HG02938 (cell line): Measurements from ENCODE around the gene ADTRP.

Experiments used
- ATAC-seq: cut with Tn5 transposase; IDR thresholded peaks from one replicate; pipeline ENCODE4 v1.9.1; 2021; ENCODE audit warnings: mild to moderate bottlenecking, moderate library complexity; ENCODE audit not compliant: unreplicated experiment

ADTRP gene

DNA sequence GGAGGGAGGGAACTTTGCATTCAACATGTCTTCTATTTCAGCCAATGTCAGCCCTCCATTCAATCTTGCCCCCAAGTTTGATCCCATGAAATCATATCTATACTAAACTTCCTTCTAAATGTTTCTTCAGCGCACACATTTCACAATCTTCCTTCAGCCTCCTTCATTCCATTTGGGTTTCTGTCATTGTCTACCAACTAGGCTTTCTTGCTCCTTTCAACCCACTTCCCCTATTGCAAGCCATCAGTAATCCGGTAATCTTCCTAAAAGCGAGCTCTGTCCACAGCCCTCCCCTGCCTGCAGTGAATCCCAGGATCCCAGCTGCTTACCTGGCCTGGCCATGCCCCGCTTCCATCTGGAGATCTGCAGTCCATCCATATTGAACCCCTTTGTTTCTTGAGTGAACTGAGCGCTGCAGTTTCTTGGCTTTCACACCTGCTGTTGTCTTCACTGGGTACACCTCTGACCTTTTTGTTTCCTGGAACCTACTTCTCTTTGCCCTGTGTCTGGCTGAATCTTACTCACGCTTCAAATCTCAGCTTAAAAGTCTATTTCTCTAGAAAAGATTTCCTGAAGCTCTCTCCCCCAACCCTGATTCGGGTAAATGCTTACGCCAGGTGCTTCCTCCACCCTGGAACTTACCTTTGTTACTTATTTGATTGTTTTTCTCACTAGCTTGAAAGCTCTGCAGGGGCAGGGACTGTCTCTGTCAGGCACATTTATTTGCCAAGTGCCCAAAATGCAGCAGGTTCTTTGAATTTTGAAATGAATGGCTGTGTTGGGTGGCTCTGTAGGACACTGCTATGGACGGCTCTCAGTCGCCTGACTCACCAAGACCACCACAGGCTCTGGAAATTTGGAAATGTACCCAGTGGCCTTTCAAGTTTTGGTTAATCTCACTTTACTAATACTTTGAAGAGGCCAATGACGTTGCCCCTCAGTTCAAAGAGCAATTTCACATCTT lies 50.3 kb downstream of the ADTRP start:
- ATAC-seq: no peak

DNA sequence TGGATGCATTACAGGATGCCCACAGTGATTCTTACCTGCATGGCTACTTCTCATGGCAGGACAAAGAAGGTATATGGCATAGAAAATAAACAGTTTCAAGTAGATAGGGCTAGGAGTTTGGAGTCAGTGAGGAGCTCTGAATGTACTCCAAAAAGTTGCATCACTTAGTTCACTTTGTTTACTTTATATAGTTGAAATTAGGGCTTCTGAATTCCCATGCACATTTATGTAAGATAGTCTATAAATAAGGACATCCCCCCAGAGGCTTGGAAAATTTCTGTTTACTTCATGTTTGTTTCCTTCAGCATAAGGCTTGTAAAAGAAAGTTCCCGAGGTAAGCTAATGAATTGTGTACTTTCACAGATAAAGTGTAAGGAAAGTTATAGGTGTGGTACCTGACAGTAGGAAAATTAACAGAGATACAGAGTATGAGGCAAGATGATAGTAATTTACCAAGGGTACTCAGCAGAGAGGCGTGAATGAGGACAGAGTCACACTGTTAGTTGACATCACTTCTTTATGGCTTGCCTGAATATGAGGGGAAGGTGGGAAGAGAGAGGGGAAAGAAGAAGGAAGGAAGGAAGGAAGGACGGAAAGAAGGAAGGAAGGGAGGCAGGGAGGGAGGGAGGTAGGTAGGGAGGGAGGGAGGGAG lies 51.1 kb downstream of the ADTRP start:
- ATAC-seq: no peak

DNA sequence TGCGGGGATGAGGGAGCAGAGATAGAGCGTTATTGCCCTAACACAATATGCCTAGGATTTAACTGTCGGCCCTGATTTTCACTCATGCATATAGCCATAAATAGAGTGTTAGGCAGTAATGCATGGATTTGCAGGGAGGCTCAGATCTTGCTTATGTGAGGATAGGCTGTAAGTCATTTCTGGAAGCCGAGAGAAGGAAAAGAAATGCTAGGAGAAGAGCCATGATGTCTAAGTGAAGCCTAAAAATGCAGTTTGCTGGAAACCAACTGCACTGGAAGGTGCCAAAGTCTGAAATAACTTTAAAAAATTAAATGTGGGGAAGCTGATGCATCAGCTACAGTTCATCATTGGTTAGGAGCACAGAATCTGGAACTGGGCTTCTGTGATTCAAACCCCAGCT lies 54.3 kb downstream of the ADTRP start:
- no peak for ATAC-seq

DNA sequence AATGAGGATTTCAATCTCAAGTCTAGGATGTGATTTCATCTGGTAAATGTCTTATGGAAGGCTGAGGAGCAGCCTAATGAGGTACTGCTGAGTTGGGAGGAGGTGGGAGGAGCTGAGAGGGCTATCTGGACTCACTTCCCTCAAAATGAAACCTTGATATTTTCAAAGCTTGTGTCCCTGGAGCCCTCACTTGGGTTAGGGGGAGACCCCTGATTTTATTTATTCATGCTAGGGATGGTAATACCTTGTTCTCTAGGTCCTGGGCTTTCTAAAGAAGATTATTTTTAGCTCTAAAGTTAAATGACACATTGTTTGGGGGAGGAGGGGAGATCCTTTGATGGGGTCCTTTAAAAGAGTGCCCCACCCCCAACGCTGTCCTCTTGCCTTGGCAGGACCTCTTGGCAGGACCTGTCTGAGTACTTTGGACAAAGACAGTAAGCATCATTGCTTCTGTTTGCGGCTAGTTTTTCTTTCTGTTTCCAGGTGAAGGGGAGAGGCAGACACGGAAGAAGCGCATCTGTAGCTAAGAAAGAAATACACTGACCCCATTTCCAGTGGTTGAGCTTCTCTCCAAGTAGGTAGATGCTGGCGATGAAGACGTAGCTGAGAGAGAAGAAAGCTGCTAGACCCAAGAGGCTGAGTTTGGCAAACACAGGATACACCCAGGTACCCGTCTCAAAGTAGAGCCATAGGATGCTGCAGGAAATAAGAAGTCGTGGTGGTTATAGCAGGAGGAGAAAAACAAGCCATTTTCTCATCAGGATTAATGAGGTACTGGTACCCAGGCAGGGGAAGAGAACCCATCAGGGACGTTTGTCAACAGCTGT lies 55.6 kb downstream of the ADTRP start:
- peak; percentile 63 for ATAC-seq

DNA sequence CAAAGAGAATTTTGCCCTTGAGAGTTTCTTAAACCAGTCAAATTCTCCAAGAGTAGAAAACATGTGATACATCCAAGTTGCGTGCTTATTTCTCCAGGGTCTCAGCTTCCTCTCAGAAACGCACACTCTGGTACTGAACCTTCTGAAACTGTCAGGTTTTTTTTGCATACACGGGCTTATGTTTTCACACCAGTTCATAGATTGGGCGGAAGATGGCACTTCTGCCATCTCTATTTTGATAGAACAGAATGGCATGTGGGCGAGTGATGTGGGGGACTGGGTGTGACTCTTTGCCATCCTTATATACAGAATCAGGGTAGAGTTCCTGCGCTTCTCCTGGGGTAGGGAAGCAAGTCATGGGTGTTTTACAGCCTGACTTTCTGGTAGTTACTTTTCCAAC lies 56.4 kb downstream of the ADTRP start:
- ATAC-seq: no peak

DNA sequence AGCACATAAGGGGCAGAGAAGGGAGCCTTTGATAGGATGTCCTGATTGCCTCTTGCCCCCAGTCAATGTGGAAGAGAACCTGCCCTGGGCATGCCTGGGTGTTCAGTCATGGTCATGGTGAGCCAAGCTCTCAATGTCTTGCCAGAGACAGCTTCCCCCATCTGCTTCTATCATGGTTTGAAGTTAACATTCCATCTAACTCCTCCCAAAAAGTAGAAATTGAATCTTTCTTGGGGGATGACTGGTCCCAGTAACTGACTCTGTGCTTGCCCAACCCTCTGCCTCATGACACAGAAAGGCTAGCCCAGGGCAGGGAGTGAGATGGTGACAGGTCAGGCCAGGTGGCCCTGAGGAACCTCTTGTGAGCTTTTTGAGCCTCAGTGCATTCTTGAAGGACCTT lies 60.1 kb downstream of the ADTRP start:
- ATAC-seq: no peak

DNA sequence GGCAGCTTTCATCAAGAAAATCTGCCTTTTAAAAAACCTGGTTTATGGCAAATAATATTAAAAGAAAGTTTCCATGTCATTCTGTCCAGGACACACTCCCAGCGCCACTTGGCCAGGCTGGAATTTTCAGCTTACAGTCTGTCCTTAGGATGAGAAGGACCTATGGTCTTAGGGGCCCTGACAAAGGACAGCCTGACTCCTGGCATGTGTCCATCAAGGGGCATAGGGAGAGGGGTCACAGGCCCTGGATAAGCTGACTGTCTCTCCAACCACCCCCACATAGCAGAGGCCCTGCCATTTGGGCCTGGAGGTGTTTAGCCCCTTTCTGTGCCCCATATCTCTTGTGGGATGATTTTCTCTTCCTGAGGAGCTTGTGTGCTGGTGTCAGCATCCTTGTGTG lies 60.6 kb downstream of the ADTRP start:
- no peak for ATAC-seq

DNA sequence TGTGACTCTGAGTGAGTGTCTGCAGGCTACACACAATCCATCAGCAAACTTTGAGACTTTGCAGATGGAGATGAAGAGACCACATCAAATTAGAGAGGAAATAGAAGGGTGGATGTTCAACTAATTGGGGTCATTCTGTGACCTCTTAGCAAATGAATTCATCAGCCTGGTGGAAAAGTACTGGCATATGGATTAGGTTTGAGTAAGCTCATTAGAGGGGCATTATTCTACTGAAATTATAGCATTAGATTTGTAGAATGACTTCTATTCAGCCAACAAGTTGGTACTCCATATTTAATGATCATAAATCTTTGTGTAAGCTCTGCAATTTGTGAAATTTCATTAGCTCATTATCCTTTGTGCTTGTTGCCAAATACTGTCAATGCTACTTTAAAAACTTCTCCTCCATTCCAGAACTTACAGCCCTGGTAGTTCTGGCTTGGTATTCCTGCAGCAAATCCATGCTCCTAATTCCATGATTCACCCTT lies 63.8 kb downstream of the ADTRP start:
- ATAC-seq: no peak

DNA sequence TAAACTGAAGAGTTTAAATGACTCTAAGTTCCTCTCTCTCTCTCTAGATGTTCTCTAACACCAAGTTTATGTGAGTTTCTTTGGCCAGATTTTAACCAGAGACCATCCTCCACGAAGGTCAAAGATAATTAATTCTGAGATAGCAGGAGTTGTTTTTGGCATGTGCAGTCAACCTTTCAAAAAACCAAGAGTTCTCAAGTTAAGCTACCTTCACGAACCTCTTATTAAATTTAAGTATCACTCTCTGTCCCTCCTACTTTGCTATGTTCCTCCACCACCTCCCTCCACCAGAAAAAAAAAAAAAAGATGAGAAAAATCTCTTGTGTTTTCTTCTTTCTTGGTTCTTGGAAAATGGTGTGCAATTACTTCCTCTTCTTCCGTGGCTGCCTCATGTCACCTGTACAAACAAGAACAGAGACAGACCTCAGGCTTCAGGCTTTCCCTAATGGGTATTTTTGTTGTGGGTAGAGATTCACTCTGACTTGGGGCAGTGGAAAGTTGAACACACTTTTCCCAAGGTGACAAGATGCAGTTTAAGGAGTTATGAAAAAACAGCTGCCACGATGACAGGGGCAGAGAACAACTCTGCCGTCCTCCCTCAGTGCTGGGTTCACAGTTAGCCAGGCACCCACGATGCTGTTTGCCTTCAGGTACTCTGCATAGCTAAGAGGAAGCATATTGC lies 64.3 kb downstream of the ADTRP start:
- ATAC-seq: peak; percentile 34

DNA sequence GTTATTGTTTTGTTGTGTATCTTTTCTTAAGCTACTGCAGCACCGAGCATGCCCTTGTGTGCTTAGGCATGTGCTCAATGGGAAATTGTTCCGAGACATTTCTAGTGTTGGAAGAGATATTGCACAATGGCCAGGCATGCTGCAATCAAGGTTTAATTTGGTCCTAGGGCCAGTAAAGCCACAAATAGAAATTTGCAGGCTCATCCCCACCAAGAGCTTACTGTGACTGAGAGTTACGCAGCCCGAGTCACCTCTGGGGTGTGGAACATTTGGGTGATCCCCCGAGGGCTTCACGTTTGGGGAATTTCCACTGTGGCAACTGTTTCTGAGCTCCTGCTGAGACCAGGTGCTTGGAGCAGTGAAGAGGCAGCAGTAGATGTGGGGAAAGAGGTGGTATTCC lies 65.8 kb downstream of the ADTRP start:
- ATAC-seq: no peak

DNA sequence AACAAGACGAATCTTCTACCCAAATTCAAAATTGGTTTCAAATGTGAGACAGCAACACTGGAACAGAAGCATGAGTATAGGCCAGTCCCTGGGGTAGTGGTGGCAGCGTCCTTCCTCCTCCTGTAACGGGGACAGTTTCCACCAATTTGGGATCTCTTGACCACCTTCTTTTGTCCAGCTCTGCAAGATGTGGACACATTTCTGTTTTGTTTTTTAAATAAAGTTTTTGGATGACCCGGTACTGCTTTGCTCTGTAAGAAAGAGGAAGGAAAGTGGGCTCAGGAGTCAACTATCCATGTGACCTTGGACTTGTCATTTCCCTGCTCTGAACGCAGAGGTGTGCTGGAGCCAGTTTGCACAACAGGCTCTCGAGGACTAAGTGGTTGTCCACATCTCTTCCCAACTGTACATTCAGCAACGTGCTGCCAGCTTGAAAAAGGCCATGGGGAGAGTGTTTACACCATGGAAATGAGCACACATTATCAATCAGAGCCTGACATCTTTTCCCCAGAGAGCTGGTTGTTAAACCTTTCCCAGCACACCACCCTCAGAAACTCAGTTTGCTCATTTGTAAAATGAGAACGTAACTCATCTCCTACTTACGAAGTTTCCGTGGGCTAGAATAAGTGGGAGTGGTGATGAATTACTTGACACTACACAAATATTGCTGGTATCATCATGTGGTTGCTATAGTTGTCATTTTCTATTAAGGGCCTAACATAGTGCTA lies 66.5 kb downstream of the ADTRP start:
- no peak for ATAC-seq

DNA sequence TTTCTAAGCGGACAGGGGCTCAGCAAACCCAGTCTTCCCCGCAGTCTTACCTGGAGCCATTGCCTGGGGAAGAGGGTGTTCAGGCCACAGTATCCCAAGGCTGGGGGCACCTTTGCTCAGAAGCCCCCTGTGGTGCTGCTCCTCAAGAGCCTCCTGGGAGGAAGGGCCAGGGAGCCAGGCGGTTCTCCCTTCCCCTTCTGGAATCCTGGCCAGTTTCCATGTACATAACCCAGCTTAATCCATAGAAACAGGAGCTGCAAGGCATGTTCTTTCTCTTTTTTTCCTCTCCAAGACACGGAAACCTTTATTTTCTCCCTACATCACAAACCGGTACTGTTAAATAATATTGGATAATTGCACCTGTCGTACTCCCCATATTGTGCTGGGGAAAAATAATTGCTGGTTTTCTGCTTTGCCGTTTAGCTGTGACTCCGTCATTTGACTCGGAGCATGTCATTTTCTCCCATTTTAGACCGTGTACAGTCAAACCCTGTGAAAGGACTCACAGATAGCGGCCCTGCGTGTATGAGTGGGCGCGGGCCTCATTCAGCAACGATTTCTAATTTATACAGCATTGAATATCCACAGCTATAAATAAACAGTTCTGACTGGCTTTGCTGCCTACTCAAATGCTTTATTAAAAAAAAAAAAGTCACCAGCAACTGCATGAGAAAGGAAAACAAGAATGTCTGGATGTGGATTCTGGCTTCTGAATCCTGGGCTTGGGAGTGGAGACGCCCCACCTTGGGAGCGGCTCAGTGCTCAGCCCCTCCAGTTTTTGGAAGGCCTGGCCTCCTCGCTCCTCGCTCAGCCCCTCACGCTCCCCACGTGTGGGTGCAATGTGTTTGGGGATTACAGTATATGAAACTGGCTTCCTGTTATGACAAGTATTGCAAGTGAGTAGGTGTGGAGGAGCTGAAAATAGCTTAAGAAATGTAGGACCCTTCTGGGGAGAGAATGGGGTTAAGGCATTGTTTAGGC lies 67.3 kb downstream of the ADTRP start:
- peak; percentile 47 for ATAC-seq

DNA sequence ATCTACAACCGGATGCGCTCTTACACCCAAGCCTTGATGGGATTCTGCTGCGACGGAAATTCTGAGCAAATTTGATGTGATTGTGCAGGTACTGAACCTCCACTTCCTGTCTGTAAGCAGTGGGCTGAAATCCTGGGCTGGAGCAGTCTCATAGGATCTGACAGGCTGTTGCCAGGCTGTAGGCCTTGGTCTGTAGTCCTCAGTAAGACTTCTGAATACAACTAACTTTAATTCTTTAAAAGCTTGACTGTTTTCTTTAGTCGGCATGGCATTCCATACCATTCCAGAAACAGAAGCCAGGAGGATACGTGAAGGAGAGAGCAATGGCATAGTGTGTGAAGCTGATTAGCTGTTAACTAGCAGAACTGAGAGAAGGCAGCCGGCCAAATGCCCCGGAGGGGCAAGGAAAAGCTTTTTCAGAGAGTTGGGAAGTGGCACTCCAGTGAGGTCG lies 68.3 kb downstream of the ADTRP start:
- ATAC-seq: no peak

DNA sequence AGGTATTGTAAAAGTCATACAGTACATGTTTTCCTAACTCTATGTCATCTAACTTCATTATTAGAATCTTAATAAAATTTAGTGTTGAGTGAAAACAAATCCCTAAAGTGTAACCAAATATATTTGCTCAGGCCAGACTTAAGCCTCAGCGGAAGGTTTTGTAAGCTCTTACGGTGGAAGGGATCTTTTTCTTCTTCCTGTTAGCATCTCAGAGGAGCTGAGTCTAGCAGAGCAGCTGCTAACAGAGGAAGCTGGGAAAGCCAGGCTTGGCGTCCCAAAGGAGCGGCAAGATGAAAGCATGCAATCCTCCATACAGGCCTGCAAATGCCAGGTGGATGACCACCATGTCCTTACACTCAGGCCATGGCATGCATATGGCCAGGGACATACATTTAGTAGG lies 72.4 kb downstream of the ADTRP start:
- ATAC-seq: no peak

DNA sequence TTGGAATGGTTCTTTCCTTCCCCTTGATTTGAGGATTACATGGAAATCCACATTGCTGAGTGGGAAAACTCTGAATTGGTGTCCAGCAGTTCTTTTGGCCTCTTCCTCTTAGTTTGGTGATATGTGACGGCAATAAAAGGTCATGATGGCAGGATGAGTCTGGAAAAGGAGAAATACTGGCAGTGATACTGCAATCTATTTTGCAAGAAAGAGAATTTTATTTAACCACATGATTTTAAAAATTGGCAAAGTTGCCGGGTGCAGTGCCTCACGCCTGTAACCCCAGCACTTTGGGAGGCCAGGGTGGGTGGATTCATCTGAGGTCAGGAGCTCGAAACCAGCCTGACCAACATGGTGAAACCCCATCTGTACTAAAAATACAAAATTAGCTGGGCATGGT lies 73.1 kb downstream of the ADTRP start:
- ATAC-seq: no peak

DNA sequence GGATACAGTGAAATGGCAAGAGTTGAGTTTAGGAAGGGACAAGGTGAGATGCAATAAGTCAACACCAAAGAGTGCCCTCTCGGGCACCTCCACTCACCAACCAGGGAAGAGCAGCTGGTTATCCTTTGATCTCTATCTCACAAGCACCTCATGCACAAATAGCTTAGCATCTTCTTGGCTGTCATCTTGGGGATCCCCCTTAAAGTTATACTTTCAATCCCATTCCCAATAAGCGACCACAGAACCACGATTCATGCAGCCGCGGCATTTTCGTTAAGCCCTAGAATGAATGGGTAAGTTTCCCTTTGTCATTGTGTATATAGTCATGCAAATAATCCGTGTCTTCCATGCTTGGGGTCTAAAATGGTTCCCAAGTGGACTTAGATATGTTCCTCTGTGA lies 73.5 kb downstream of the ADTRP start:
- no peak for ATAC-seq

DNA sequence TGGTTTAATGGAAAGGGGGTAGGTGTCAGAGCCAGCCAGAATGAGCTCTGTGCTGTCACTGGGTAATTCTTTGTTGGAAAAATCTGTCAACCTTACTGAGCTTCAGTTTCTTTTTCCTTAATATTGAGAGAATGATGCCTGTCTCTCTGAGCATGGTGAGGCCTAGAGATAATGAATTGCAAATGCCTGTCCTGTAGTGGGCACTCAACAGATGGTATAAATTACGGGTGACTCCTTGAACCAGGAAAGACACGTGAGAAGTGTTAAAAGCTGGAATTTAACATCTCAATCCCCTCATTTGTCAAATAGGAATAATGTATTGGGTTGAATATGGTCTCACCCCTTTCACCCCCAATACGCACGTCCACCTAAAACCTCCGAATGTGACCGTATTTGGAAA lies 74.9 kb downstream of the ADTRP start:
- ATAC-seq: no peak

DNA sequence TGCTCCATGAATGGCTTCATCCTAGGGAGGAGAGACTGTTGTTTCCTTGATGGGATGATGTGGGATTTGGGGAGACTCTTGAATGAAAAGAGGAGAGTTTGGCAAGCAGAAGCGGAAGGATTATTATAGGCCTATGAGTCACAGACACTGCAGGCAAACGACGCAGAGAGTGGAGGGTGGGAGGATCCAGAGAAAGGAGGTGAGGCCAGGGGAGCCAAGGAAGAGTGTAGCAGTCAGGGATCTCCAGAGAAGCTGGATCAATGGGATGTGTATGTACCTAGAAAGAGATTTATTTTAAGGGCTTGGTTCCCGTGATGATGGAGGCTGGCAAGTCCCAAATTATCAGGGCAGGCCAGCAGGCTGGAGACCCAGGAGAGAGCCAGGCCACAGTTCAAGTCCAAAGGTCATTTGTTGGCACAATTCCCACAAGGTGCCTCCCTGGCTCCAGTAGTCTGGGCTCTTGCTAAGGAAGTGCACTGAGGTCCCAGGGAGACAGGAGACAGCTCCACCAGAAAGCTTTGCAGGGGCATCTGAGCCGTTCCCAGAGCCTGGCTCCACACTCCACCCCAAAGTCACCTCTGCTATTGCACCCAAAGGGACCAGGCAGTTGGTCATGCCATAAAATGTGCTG lies 76.0 kb downstream of the ADTRP start:
- no peak for ATAC-seq
